ENCODE data around the gene ZNF283.
A peak's percentile ranks its signal among the peaks of the same experiment; 100 is the strongest.

The ZNF283 gene

GRCh38 chr19:43782311-43782660 lies 44.8 kb upstream of the ZNF283 start:
- H3K4me3 ChIP-seq (ENCODE audit: low read depth, low read length) = no peak overlapping the region
- no peak for TF ChIP-seq CTCF (conservative IDR thresholded peaks at IDR 0.05; ENCODE audit: low read depth, low read length)
- no peak for DNase-seq (ENCODE audit: low read depth)

DNA sequence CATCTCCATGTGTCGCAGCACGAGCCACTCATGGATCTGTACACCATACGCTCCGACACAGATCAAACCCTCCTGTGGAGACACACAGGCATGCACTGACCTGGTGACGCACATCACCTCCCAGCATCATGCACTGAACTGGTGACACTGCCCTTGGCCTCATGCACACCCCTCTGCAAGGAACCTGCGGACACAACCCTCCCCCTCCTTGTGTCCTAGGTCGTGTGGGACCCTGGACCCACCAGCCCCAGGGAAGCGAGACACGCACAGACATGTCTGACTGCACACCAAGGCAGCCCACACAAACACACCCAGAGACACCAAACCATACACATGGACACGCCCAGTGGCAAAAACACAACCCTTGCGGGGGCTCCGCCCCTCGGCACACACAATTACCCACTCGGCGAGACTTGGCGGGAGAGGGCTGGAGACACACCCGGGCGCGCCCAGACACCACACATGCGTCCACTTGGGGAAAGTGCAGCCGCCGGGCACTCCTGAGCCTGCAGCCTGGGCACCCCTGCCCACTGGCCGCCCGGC lies 44.4 kb upstream of the ZNF283 start:
- DNase-seq (ENCODE audit: low read depth) = no peak
- no peak overlapping the region for H3K4me3 ChIP-seq (ENCODE audit: low read depth, low read length)

GRCh38 chr19:43783636-43784035 lies 43.5 kb upstream of the ZNF283 start:
- H3K4me3 ChIP-seq (ENCODE audit: low read depth, low read length) = no peak overlapping the region
- TF ChIP-seq CTCF (conservative IDR thresholded peaks at IDR 0.05; ENCODE audit: low read depth, low read length) = no peak
- no peak for DNase-seq (ENCODE audit: low read depth)

More for the DNA sequence above, 44.4 kb upstream of the ZNF283 start:
- no peak for TF ChIP-seq CTCF (conservative IDR thresholded peaks at IDR 0.05; ENCODE audit: low read depth, low read length)

- no peak for TF ChIP-seq CTCF (conservative IDR thresholded peaks at IDR 0.05; ENCODE audit: low read depth, low read length)
- no peak overlapping the region for H3K4me3 ChIP-seq (ENCODE audit: low read depth, low read length)
- DNase-seq (ENCODE audit: low read depth) = peak; percentile 72
Measured at GRCh38 chr19:43784241-43784980, 42.7 kb upstream of the ZNF283 start.

DNA sequence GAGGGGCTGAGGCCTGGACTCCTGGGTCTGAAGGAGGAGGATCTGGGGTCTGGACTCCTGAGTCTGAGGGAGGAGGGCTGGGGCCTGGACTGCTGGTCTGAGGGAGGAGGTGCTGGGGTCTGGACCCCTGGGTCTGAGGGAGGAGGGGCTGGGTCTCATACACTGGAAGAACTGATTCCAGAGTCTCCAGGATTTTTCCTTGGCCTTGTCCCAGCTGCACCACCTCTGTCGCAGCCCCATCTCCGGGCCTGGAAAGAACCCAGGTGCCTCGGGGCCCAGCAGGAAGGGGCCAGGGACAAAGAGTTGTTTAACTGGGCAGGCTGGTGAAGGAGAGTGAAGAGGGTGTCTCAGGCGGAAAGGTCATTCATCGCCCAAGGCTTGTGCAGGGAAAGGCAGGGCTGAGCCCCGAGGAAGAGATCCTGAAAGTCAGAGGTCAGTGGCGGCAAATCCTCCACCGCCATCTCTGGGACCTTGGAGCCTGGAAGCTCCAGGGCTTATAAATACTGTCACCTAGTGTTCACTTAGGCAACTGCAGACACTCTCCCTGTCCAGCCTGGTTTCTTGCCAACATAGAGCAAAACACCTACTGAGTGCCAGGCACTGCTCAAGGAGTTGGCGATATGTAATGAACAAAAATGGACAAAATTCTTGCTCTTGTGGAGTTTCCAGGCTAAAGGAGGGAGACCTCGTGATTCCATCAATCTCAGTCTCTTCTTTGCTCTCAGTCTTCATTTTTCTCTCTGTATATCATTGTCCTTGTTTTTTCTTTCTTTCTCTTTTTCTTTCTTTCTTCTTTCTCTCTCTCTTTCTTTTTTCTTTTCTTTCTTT lies 41.9 kb upstream of the ZNF283 start:
- TF ChIP-seq CTCF (conservative IDR thresholded peaks at IDR 0.05; ENCODE audit: low read depth, low read length) = peak; percentile 100
- DNase-seq (ENCODE audit: low read depth) = peak; percentile 77
- H3K4me3 ChIP-seq (ENCODE audit: low read depth, low read length) = no peak overlapping the region

- no peak for TF ChIP-seq CTCF (conservative IDR thresholded peaks at IDR 0.05; ENCODE audit: low read depth, low read length)
Measured at GRCh38 chr19:43786665-43787064, 40.5 kb upstream of the ZNF283 start.

More at GRCh38 chr19:43786665-43787064, 40.5 kb upstream of the ZNF283 start:
- DNase-seq (ENCODE audit: low read depth) = no peak
- no peak overlapping the region for H3K4me3 ChIP-seq (ENCODE audit: low read depth, low read length)

Data from choroid plexus epithelial cell (primary cell).